Left kidney (tissue), 8 donors: Measurements from ENCODE around the gene CLCC1. TPM values are rescaled to one million over a fixed set of nuclear protein-coding genes. Genes with fewer than 3 reads are reported as not detected.
"Not testable (repeated sequence)": the region's sequence is repeated elsewhere in the genome, so short reads cannot be mapped to it uniquely, and the experiment has no call there.

Experiments used
- DNase-seq: peaks from one replicate; pipeline ENCODE4 v3.0.0-alpha.2; 2013
- long read RNA-seq, 8 donors: transcript quantifications; one replicate each; lab custom pipeline, GENCODE V29; 2026
- polyA plus RNA-seq: library from polyadenylated mRNA; unstranded; fragments of 120-200 nt; gene quantifications from one replicate; pipeline ENCODE4 v1.2.1, GENCODE V29; 2013; ENCODE audit not compliant: insufficient read length

CLCC1 gene, protein sequence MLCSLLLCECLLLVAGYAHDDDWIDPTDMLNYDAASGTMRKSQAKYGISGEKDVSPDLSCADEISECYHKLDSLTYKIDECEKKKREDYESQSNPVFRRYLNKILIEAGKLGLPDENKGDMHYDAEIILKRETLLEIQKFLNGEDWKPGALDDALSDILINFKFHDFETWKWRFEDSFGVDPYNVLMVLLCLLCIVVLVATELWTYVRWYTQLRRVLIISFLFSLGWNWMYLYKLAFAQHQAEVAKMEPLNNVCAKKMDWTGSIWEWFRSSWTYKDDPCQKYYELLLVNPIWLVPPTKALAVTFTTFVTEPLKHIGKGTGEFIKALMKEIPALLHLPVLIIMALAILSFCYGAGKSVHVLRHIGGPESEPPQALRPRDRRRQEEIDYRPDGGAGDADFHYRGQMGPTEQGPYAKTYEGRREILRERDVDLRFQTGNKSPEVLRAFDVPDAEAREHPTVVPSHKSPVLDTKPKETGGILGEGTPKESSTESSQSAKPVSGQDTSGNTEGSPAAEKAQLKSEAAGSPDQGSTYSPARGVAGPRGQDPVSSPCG
- 42.6 TPM for polyA plus RNA-seq
- long read RNA-seq, donor 1, full-length matches to known transcripts: 1 of 1 reads
- long read RNA-seq, donor 1, partial matches to known transcripts: 0 of 1 reads
- long read RNA-seq, donor 1, other reads (novel, unspliced or antisense): 0 of 1 reads
- long read RNA-seq, donor 2, full-length matches to known transcripts: 1 of 6 reads
- long read RNA-seq, donor 2, partial matches to known transcripts: 5 of 6 reads
- long read RNA-seq, donor 2, other reads (novel, unspliced or antisense): 0 of 6 reads
- long read RNA-seq, donor 3, full-length matches to known transcripts: 2 of 7 reads
- long read RNA-seq, donor 3, partial matches to known transcripts: 5 of 7 reads
- long read RNA-seq, donor 3, other reads (novel, unspliced or antisense): 0 of 7 reads
- long read RNA-seq, donor 4: 0 reads
- long read RNA-seq, donor 5, full-length matches to known transcripts: 4 of 14 reads
- long read RNA-seq, donor 5, partial matches to known transcripts: 10 of 14 reads
- long read RNA-seq, donor 5, other reads (novel, unspliced or antisense): 0 of 14 reads
- long read RNA-seq, donor 6, full-length matches to known transcripts: 1 of 1 reads
- long read RNA-seq, donor 6, partial matches to known transcripts: 0 of 1 reads
- long read RNA-seq, donor 6, other reads (novel, unspliced or antisense): 0 of 1 reads
- long read RNA-seq, donor 7, full-length matches to known transcripts: 4 of 12 reads
- long read RNA-seq, donor 7, partial matches to known transcripts: 8 of 12 reads
- long read RNA-seq, donor 7, other reads (novel, unspliced or antisense): 0 of 12 reads
- long read RNA-seq, donor 8, full-length matches to known transcripts: 1 of 1 reads
- long read RNA-seq, donor 8, partial matches to known transcripts: 0 of 1 reads
- long read RNA-seq, donor 8, other reads (novel, unspliced or antisense): 0 of 1 reads

- DNase-seq: peak; percentile 89
Measured at GRCh38 chr1:108963052-108963686, at the start of gene CLCC1. Gene CLCC1, minus strand, starts transcription at chr1:108963484. Its CDS starts 13,047 bp downstream, at chr1:108950437.

- DNase-seq: no peak
Measured at GRCh38 chr1:109011335-109011734, 48.1 kb upstream of the CLCC1 start.

DNA sequence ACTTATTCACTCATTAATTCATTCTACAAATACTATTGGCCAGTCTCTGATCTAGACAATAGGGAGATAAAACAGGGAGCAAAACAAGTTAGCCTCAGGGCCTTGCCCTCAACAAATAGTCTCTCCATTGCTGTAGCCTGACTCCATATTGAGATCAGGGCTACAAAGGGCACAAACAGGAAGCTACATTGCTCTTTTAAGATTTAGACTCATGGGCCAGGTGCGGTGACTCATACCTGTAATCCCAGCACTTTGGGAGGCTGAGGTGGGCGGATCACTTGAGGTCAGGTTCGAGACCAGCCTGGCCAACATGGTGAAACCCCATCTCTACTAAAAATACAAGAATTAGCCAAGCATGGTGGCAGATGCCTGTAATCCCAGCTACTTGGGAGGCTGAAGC is 33.3 kb upstream of the CLCC1 start:
- DNase-seq: not testable (repeated sequence)

DNA sequence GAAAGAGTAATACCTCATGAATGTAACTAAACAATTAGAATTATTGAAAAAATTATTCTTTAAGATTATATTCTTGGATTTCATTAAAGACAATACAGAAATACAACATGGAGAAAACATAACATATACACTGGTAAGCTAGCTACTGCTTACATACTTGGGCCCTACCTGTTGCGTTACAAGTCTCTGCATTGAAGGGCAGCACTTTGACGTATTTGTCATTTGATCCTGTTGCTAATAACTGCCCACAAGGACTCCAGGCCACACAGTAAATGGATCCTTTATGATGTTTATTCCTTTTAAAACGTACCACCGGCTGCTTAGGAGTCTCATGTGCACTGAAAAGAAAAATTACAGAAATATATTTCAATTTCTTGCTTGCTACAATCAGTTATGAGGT is 19.8 kb upstream of the CLCC1 start:
- DNase-seq: no peak

DNA sequence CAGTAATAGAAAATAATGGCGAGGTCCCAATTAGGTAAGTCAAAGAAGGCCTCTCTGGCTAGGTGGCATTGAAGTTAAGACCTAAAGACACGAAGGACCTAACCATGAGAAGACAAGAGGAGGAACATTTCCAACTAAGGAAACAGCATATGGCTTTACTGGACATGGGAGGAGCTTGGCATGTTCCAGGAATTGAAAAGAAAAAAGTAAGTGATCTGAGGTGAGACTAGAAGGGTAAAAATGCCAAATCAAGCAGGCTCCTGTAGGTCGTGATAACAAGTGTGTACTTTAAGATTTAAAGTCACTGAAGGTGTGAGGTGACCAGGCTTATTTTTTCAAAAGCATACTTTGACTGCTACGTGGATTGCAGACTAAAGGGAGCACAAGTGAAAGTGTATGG is 13.4 kb upstream of the CLCC1 start:
- DNase-seq: no peak

GRCh38 chr1:108972951-108973350 is 9.7 kb upstream of the CLCC1 start:
- no peak for DNase-seq

DNA sequence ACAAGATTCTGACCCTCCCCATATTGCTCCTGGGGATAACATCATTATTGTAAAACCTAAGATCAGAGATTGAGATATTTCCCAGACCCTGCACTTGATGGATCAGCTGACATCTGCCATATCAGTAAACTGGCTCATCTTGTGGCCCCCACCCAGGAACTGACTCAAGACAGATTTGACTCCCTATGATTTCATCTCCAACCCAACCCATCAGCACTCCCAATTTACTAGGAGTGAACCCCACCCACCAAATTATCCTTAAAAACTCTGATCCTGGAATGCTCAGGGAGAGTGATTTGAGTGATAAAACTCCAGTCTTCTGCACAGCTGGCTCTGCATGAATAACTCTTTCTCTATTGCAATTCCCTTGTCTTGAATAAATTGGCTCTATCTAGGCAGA is 6.1 kb upstream of the CLCC1 start:
- no peak for DNase-seq

GRCh38 chr1:108962681-108963051 is 618 bp downstream of the CLCC1 start:
- DNase-seq: no peak

DNA sequence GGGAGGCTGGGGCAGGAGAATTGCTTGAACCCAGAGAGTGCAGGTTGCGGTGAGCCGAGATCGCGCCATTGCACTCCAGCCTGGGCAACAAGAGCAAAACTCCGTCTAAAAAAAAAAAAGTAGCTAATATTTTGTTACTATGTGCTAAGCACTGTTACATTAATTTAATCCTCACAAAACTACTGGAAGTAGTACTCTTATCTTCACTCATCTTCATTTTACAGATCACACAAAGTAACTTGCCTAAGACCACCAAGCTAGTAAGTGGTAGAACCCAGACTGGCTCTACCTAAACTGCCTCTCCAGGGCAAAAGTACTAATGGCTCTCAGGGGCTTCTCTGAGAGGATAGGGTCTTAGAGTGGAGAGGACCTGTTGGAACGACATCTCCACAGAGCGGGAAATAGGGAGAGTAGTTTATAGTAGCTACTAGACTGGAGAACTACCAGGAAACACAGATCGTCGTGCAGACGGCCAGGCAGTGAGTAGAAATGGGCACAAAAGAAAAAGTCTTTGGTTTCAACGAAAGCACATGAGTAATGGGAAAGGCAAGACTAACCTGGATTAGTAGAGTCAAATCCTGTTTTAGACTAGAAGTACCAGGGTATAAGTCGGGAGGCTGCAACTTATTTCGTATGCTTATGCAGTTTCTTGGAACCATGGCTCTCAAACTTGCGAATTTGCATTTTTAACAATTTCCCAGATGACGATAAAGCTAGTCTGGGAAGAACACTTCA is 1.4 kb downstream of the CLCC1 start:
- no peak for DNase-seq

DNA sequence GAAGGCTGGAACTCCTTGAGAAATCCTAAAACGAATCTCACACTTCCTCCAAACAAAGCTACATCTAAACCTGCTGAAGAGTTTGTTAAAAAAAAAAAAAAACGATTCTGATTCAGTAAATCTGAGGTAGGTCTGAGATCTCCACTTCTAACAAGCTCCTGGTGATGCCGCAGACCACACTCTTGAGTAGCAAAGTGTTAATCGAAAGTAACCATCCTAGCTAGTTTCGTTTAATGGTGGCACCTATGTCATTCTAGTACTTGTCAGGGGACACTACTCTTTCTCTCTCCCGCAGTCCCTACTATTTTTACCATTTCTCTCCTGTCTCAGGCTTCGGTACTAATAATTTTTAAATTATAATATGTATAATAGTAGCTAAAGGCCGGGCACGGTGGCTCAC is 2.1 kb downstream of the CLCC1 start:
- no peak for DNase-seq

- no peak for DNase-seq
Measured at GRCh38 chr1:108960719-108961118, 2.6 kb downstream of the CLCC1 start.

DNA sequence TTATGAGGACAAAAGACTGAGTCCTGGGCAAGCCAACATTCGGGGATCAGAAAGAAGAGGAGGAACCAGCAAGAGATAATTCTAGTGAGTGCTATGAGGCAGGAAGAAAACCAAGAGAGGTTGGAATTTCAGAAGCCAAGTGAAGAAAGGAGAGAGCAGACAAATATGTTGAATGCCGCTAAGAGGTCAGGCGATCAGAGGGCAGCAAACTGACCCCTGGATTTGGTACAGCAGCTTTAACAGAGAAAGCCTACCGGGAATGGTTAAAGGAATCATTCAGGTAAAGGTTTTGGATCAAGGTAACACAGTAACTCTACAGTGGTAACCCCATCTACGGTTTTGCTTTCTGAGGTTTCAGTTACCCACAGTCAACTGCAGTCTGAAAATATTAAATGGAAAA is 5.4 kb downstream of the CLCC1 start:
- no peak for DNase-seq

GRCh38 chr1:108955881-108956280 is 7.4 kb downstream of the CLCC1 start:
- no peak for DNase-seq

DNA sequence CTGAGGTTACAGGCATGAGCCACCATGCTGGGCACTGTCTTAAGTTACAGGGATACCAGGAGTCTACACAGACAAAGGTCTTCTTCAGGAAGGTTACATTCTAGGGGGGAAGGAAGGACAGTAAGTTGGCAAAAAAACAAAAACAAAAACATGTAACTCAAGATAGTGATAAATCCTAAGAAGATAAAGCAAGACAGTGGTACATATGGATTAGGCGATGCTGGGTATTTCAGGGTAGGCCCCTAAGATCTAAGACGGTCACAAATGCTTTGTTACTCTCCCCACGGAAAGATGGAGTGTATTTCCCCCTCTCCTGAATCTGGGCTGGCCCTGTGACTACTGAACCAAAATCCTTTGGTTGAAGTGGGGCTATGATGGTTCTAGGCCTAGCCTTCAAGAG is 8.2 kb downstream of the CLCC1 start:
- no peak for DNase-seq

GRCh38 chr1:108953452-108953851 is 9.8 kb downstream of the CLCC1 start:
- DNase-seq: no peak

DNA sequence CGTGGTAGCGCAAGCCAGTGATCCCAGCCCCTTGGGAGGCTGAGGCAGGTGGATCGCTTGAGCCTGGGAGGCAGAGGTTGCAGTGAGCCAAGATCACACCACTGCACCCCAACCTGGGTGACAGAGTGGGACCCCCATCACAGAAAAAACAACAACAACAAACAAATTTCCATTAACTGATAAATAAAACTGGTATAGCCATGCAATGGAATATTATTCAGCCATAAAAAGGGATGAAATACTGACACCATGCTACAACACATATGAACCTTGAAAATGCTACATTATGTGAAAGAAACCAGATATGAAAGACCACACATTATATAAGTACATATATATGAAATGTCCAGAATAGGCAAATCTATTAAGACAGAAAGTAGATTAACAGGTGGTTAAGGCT is 12.0 kb downstream of the CLCC1 start:
- DNase-seq: no peak

DNA sequence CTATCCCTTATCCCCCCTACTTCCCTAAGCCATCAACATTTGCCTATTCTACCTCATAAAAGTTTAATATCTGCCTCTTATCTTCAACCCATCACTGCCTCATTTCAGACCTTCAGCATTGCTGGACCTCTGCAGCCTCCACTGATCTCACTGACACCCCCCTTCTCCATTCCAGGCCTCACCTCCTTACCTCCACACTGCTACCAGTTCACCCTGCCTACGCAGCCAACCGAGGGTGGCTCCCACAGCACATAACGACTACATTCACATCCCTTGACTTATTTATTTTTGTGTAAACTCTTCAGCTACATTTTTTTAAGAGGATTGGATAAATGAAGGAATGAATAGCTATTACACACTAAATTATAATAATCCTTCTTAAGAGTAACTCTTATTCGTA is 14.2 kb downstream of the CLCC1 start:
- DNase-seq: no peak

GRCh38 chr1:108947871-108948525 is 15.3 kb downstream of the CLCC1 start:
- DNase-seq: no peak

DNA sequence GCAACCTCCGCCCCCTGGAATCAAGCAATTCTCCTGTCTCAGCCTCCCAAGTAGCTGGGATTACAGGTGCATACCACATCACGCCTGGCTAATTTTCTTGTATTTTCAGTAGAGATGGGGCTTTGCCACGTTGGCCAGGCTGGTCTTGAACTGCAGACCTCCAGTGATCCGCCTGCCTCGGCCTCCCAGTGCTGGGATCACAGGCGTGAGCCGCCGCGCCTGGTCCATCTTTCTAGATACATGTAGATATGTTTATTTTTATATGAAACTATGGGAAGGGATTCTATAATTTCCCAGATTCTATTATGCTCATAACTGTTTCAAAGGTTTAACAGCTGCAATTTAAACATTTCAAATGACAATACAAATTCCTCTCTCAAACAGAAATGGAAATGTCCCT is 27.1 kb downstream of the CLCC1 start:
- no peak for DNase-seq

GRCh38 chr1:108933944-108934343 is 29.3 kb downstream of the CLCC1 start:
- no peak for DNase-seq
